CD14-positive monocyte (primary cell): ENCODE results near the gene COPS6. TPM values are rescaled to one million over a fixed set of nuclear protein-coding genes. Genes with fewer than 3 reads are reported as not detected.

Experiments
- DNase-seq, 3 donors: peaks; one replicate each; pipeline ENCODE4 v3.0.0-alpha.2; 2011 to 2022
- H2AFZ ChIP-seq: 2 replicates; pipeline ENCODE4 v1.6.0; 2012; ENCODE audit warnings: mild to moderate bottlenecking, low read depth, low read length, inconsistent platforms; ENCODE audit not compliant: insufficient read depth, poor library complexity, severe bottlenecking
- H3K27ac ChIP-seq, 2 donors: 1 replicate in 1 of 2; 2 replicates in 1 of 2; pipeline ENCODE4 v1.5.1; 2012 to 2013; ENCODE audit warnings: low read length in 2 of 2, control low read depth in 1 of 2, inconsistent platforms in 1 of 2, low read depth in 1 of 2, mild to moderate bottlenecking in 1 of 2
- H3K27me3 ChIP-seq, 2 donors: one replicate each; pipeline versions ENCODE4 v1.6.0 to v1.6.1; 2011 to 2013; ENCODE audit warnings: low read length in 2 of 2; ENCODE audit not compliant: control insufficient read depth in 2 of 2, insufficient read depth in 2 of 2
- H3K36me3 ChIP-seq, 2 donors: replicated peaks in 1 of 2; 1 replicate in 1 of 2; 2 replicates in 1 of 2; pipeline versions ENCODE4 v1.5.1 to v1.6.1; 2012 to 2013; ENCODE audit warnings: low read length in 2 of 2, control low read depth in 1 of 2, inconsistent platforms in 1 of 2, mild to moderate bottlenecking in 1 of 2; ENCODE audit not compliant: insufficient read depth in 2 of 2, control insufficient read depth in 1 of 2
- H3K4me1 ChIP-seq, 2 donors: 1 replicate in 1 of 2; 2 replicates in 1 of 2; pipeline versions ENCODE4 v1.5.1 to v1.6.1; 2012 to 2013; ENCODE audit warnings: low read length in 2 of 2, control low read depth in 1 of 2, inconsistent platforms in 1 of 2, mild to moderate bottlenecking in 1 of 2, moderate library complexity in 1 of 2; ENCODE audit not compliant: insufficient read depth in 2 of 2, control insufficient read depth in 1 of 2
- H3K4me2 ChIP-seq: replicated peaks from 2 replicates; pipeline ENCODE3; 2012; ENCODE audit warnings: low read length, moderate library complexity, mild to moderate bottlenecking; ENCODE audit not compliant: poor library complexity, severe bottlenecking; ENCODE audit errors: extremely low read depth
- H3K4me3 ChIP-seq, 3 experiments: fragments of 200-600 bp in 1 of 3; sonication (generic) in 1 of 3; replicated peaks in 1 of 3; 1 replicate in 2 of 3; 2 replicates in 1 of 3; pipeline ENCODE4 v1.5.1; 2011 to 2013; ENCODE audit warnings: low read length in 3 of 3, mild to moderate bottlenecking in 3 of 3, control low read depth in 2 of 3, low read depth in 2 of 3, inconsistent platforms in 1 of 3, moderate library complexity in 1 of 3
- H3K79me2 ChIP-seq: 2 replicates; pipeline ENCODE4 v1.6.0; 2012; ENCODE audit warnings: mild to moderate bottlenecking, control low read depth, inconsistent platforms, low read length, moderate library complexity; ENCODE audit not compliant: insufficient read depth
- H3K9ac ChIP-seq: 2 replicates; pipeline ENCODE4 v1.6.0; 2017; ENCODE audit warnings: low read length, mild to moderate bottlenecking; ENCODE audit not compliant: insufficient read depth, poor library complexity, severe bottlenecking
- H3K9me3 ChIP-seq, 2 donors: replicated peaks in 1 of 2; 1 replicate in 1 of 2; 2 replicates in 1 of 2; pipeline versions ENCODE4 v1.5.1 to v1.6.1; 2012 to 2013; ENCODE audit warnings: low read length in 2 of 2, control low read depth in 1 of 2; ENCODE audit not compliant: control insufficient read depth in 1 of 2, insufficient read depth in 1 of 2
- H4K20me1 ChIP-seq: 2 replicates; pipeline ENCODE4 v1.6.0; 2012; ENCODE audit warnings: mild to moderate bottlenecking, low read length, control low read depth, moderate library complexity; ENCODE audit not compliant: insufficient read depth
- H3K27ac Mint-ChIP-seq, 7 donors: one replicate each; pipeline ENCODE4 v1.8.0; 2020; ENCODE audit warnings: mild to moderate bottlenecking in 7 of 7, mixed read lengths in 7 of 7, moderate library complexity in 6 of 7, inconsistent platforms in 2 of 7
- H3K27me3 Mint-ChIP-seq, 3 donors: one replicate each; pipeline ENCODE4 v1.8.0; 2021 to 2022; ENCODE audit warnings: low read depth in 3 of 3, mild to moderate bottlenecking in 3 of 3, mixed read lengths in 3 of 3, moderate library complexity in 3 of 3, inconsistent platforms in 1 of 3
- H3K36me3 Mint-ChIP-seq, 2 donors: one replicate each; pipeline ENCODE4 v1.8.0; 2020; ENCODE audit warnings: mixed read lengths in 2 of 2, inconsistent platforms in 1 of 2, mild to moderate bottlenecking in 1 of 2
- H3K4me1 Mint-ChIP-seq: one replicate; pipeline ENCODE4 v1.8.0; 2020; ENCODE audit warnings: mild to moderate bottlenecking, mixed read lengths
- H3K4me3 Mint-ChIP-seq, 2 donors: one replicate each; pipeline ENCODE4 v1.8.0; 2020; ENCODE audit warnings: mild to moderate bottlenecking in 2 of 2, mixed read lengths in 2 of 2, moderate library complexity in 1 of 2
- H3K9me3 Mint-ChIP-seq, 7 donors: one replicate each; pipeline ENCODE4 v1.8.0; 2020 to 2022; ENCODE audit warnings: mixed read lengths in 7 of 7, mild to moderate bottlenecking in 6 of 7, moderate library complexity in 6 of 7, inconsistent platforms in 2 of 7
- CTCF ChIP-seq: fragments of 200-600 bp; IDR thresholded peaks from one replicate; pipeline ENCODE4 v1.8.0; 2022; ENCODE audit warnings: antibody characterized with exemption, mild to moderate bottlenecking
- WGBS: methylation state at CpG from one replicate; pipeline ENCODE4 v1.1.5; 2013; ENCODE audit warnings: missing lambda C conversion rate; ENCODE audit not compliant: insufficient coverage; 5-methylcytosine and 5-hydroxymethylcytosine counted together
- intact Hi-C, 2 donors: fragments of 100-400 bp; cut with micrococcal nuclease; formaldehyde crosslinking; loops; one replicate each; pipeline versions ENCODE4 v1.15.0 to v1.15.1; 2023
- polyA plus RNA-seq, 3 donors: library from polyadenylated mRNA; depleted of rRNA in 1 of 3; unstranded in 2 of 3; stranded (reverse) in 1 of 3; fragments of 300-500 nt in 2 of 3; fragments of >200 nt in 1 of 3; fragmentation: Illumina TruSeq in 2 of 3; gene quantifications; 1 replicate in 2 of 3; 2 replicates in 1 of 3; pipeline ENCODE4 v1.2.3, GENCODE V29; 2012 to 2021

The COPS6 gene
- polyA plus RNA-seq, 3 donors, result 77.1 to 119 (median 109) TPM

GRCh38 chr7:100081535-100082102 is 7.2 kb upstream of the COPS6 start, which contains the start of gene ZNF3:
Gene ZNF3 (minus strand): TSS chr7:100081723. CDS start chr7:100077357, 4,366 bp downstream.
- Mint-ChIP-seq H3K4me3 (peak within 1 kb of the TSS; percentile 82 to 92), H3K36me3 (peaks cover 12 to 27% of the 10 kb centered on the region in 2 donors), H3K27ac (peak within 1 kb of the TSS; percentile 89 to 96 (median 93)), H3K4me1 (peaks cover 37% of the 10 kb centered on the region), H3K9me3 (peaks cover 0 to 5% (median 0%) of the 10 kb centered on the region in 7 donors), H3K27me3 (peaks cover 8 to 15% (median 13%) of the 10 kb centered on the region in 3 donors)
- intact Hi-C loops, result loop anchor here (10.0 kb wide), 1 partner anchor 67 kb away; the partner anchor contains the start of gene ZKSCAN1 (in 2 of the 2)
- H2AFZ ChIP-seq, result peak within 1 kb of the TSS; percentile 81
- peak within 1 kb of the TSS; percentile 44 to 94 (median 81) for H3K4me3 ChIP-seq
- no peaks in the 10 kb centered on the region for H3K27me3 ChIP-seq
- peaks cover 44% of the 10 kb centered on the region for H3K79me2 ChIP-seq
- H3K27ac ChIP-seq, result peak within 1 kb of the TSS; percentile 69 to 86
- H3K9ac ChIP-seq, result peak within 1 kb of the TSS; percentile 86
- DNase-seq, result peak; percentile 98 to 99 (median 99)
- peaks cover 36 to 40% of the 10 kb centered on the region in 2 donors for H3K4me1 ChIP-seq
- under 1% methylated on average over 41 of the region's 55 CpGs for WGBS
- no peaks in the 10 kb centered on the region for H3K9me3 ChIP-seq
- H3K4me2 ChIP-seq, result peak within 1 kb of the TSS; percentile 94
- peaks cover 11 to 29% of the 10 kb centered on the region in 2 donors for H3K36me3 ChIP-seq
- H4K20me1 ChIP-seq, result peaks cover 17% of the 10 kb centered on the region
- TF ChIP-seq CTCF, result peak; percentile 95

GRCh38 chr7:100082978-100083377 is 5.8 kb upstream of the COPS6 start:
- Mint-ChIP-seq H3K27me3 (peaks cover 8 to 15% (median 13%) of the 10 kb centered on the region in 3 donors), H3K36me3 (peaks cover 5 to 18% of the 10 kb centered on the region in 2 donors), H3K4me1 (peaks cover 37% of the 10 kb centered on the region), H3K4me3 (peak overlapping the region; percentile 76 to 82), H3K27ac (peak overlapping the region; percentile 84 to 96 (median 93)), H3K9me3 (peaks cover 0 to 5% (median 0%) of the 10 kb centered on the region in 7 donors)
- H3K27ac ChIP-seq, result peak overlapping the region in 1 of 2 donors; percentile 76
- no peaks in the 10 kb centered on the region for H3K9me3 ChIP-seq
- H3K4me2 ChIP-seq, result peak overlapping the region; percentile 65
- WGBS, result no CpG with 5 or more reads among the region's 4 CpGs
- no peaks in the 10 kb centered on the region for H3K27me3 ChIP-seq
- H2AFZ ChIP-seq, result no peak overlapping the region
- peaks cover 36 to 42% of the 10 kb centered on the region in 2 donors for H3K4me1 ChIP-seq
- peaks cover 35% of the 10 kb centered on the region for H3K79me2 ChIP-seq
- H4K20me1 ChIP-seq, result peaks cover 17% of the 10 kb centered on the region
- no peak for DNase-seq
- H3K9ac ChIP-seq, result no peak overlapping the region
- intact Hi-C loops, result loop anchor here (10.0 kb wide), 1 partner anchor 68 kb away; the partner anchor contains the start of gene ZKSCAN1 (in 2 of the 2)
- peaks cover 3 to 16% of the 10 kb centered on the region in 2 donors for H3K36me3 ChIP-seq
- peak overlapping the region in 1 of 3 experiments; percentile 94 for H3K4me3 ChIP-seq
- TF ChIP-seq CTCF, result no peak
